Ishikawa (cell line): ENCODE results near the gene BAG5.

Source experiments
- CEBPB ChIP-seq: IDR thresholded peaks from 2 replicates; pipeline ENCODE4 v1.6.1; 2012
- RAD21 ChIP-seq: IDR thresholded peaks from 2 replicates; pipeline ENCODE4 v1.6.1; 2012; ENCODE audit warnings: low read depth
- TAF1 ChIP-seq: IDR thresholded peaks from 2 replicates; pipeline ENCODE4 v1.6.1; 2012; ENCODE audit warnings: low read depth, mild to moderate bottlenecking
- TEAD4 ChIP-seq: IDR thresholded peaks from 2 replicates; pipeline ENCODE4 v1.6.1; 2012
- YY1 ChIP-seq: IDR thresholded peaks from 2 replicates; pipeline ENCODE4 v1.6.1; 2012; ENCODE audit warnings: low read depth
- ZBTB7A ChIP-seq: IDR thresholded peaks from 2 replicates; pipeline ENCODE4 v1.6.1; 2012; ENCODE audit warnings: low read depth

- TF ChIP-seq ZBTB7A (no peak), CEBPB (no peak), TEAD4 (no peak), TAF1 (no peak), RAD21 (no peak), YY1 (no peak)
Measured at GRCh38 chr14:103578401-103579075, 16.1 kb upstream of the BAG5 start.
